Stomach (tissue), 19 donors: ENCODE measurements around the gene GIMAP1. TPM values are rescaled to one million over a fixed set of nuclear protein-coding genes. Genes with fewer than 3 reads are reported as not detected.
A peak's percentile ranks its signal among the peaks of the same experiment; 100 is the strongest.
"Not testable (repeated sequence)": the region's sequence is repeated elsewhere in the genome, so short reads cannot be mapped to it uniquely, and the experiment has no call there.

Experiments used
- DNase-seq, 2 donors: peaks; one replicate each; pipeline versions ENCODE4 v3.0.0 to v3.0.0-alpha.2; 2013 to 2019
- H3K27ac ChIP-seq, 5 donors: fragments of 200-600 bp in 4 of 5; sonication (generic) in 4 of 5; one replicate each; pipeline ENCODE4 v1.5.1; 2013 to 2019; ENCODE audit warnings: mild to moderate bottlenecking in 1 of 5, moderate library complexity in 1 of 5
- H3K27me3 ChIP-seq, 3 donors: fragments of 200-600 bp; sonication (generic); one replicate each; pipeline ENCODE4 v1.5.1; 2017 to 2019; ENCODE audit warnings: mixed run types in 1 of 3
- H3K36me3 ChIP-seq, 4 donors: fragments of 200-600 bp; sonication (generic); 1 replicate in 3 of 4; 2 replicates in 1 of 4; pipeline ENCODE4 v1.5.1; 2016 to 2019
- H3K4me1 ChIP-seq, 4 donors: fragments of 200-600 bp; sonication (generic); one replicate each; pipeline ENCODE4 v1.5.1; 2016 to 2019
- H3K4me3 ChIP-seq, 4 donors: fragments of 200-600 bp; sonication (generic) in 3 of 4; one replicate each; pipeline ENCODE4 v1.5.1; 2016 to 2019; ENCODE audit warnings: mild to moderate bottlenecking in 1 of 4
- H3K9me3 ChIP-seq, 4 donors: fragments of 200-600 bp; sonication (generic); one replicate each; pipeline ENCODE4 v1.5.1; 2016 to 2019
- EP300 ChIP-seq: sonication (generic); formaldehyde crosslinking; IDR thresholded peaks from one replicate; pipeline ENCODE4 v1.6.1; 2017; ENCODE audit warnings: antibody characterized with exemption
- POLR2A ChIP-seq, 4 donors: fragments of 450-650 bp; IDR thresholded peaks; one replicate each; pipeline ENCODE4 v1.6.1; 2016; ENCODE audit warnings: antibody characterized with exemption in 4 of 4, control low read depth in 2 of 4, mild to moderate bottlenecking in 1 of 4, moderate library complexity in 1 of 4
- POLR2AphosphoS5 ChIP-seq, 3 donors: sonication (generic); formaldehyde crosslinking; IDR thresholded peaks; one replicate each; pipeline ENCODE4 v1.6.1; 2016; ENCODE audit warnings: antibody characterized with exemption in 3 of 3
- WGBS, 5 donors: extraction: QIAGEN DNeasy Blood & Tissue Kit in 3 of 5; methylation state at CpG; one replicate each; pipeline versions ENCODE4 v1.1.5 to v1.1.7; 2013 to 2018; 5-methylcytosine and 5-hydroxymethylcytosine counted together
- intact Hi-C: fragments of 100-400 bp; cut with DNase I; formaldehyde crosslinking; loops from one replicate; pipeline ENCODE4 v1.15.1; 2023; ENCODE audit warnings: low total_unique reads
- long read RNA-seq, 10 donors: transcript quantifications; one replicate each; lab custom pipeline, GENCODE V29; 2026
- polyA plus RNA-seq, 3 donors: library from polyadenylated mRNA; stranded (reverse); fragments of 200-250 nt; gene quantifications; one replicate each; pipeline ENCODE4 v1.2.3, GENCODE V29; 2013
- total RNA-seq, 5 donors: library from RNA; depleted of rRNA; stranded (reverse); fragments of >200 nt; gene quantifications; one replicate each; pipeline versions ENCODE4 v1.1.0 to v1.2.3, GENCODE V29; 2014 to 2016
- TF ChIP-seq, protein P1 (sequence below), 7 experiments: fragments of 450-650 bp in 4 of 7; fragments of 200-600 bp in 3 of 7; sonication (generic) in 3 of 7; IDR thresholded peaks; one replicate each; pipeline ENCODE4 v1.5.1; 2016 to 2019; ENCODE audit warnings: antibody characterized with exemption in 7 of 7, control low read depth in 2 of 7, mild to moderate bottlenecking in 1 of 7
- donor health status: healthy with polysubstance abuse.
- donor health status: Bipolar disorder and iron deficiency.
- donor health status: healthy.

Gene GIMAP1
- total RNA-seq (1 to 10 TPM in 3 of 5 donors, under 1 TPM in 1, not detected in 1; 0.45 to 5.8 (median 4.7) TPM), polyA plus RNA-seq (1 to 10 TPM; 2.3 to 2.7 (median 2.4) TPM)
- long read RNA-seq, donor 1, full-length matches to known transcripts = 1 of 1 reads
- long read RNA-seq, donor 1, partial matches to known transcripts = 0 of 1 reads
- long read RNA-seq, donor 1, other reads (novel, unspliced or antisense) = 0 of 1 reads
- long read RNA-seq, donor 2, full-length matches to known transcripts = 1 of 1 reads
- long read RNA-seq, donor 2, partial matches to known transcripts = 0 of 1 reads
- long read RNA-seq, donor 2, other reads (novel, unspliced or antisense) = 0 of 1 reads
- long read RNA-seq, donor 3 = 0 reads
- long read RNA-seq, donor 4 = 0 reads
- long read RNA-seq, donor 5, full-length matches to known transcripts = 2 of 2 reads
- long read RNA-seq, donor 5, partial matches to known transcripts = 0 of 2 reads
- long read RNA-seq, donor 5, other reads (novel, unspliced or antisense) = 0 of 2 reads
- long read RNA-seq, donor 6, full-length matches to known transcripts = 3 of 3 reads
- long read RNA-seq, donor 6, partial matches to known transcripts = 0 of 3 reads
- long read RNA-seq, donor 6, other reads (novel, unspliced or antisense) = 0 of 3 reads
- long read RNA-seq, donor 7, full-length matches to known transcripts = 1 of 1 reads
- long read RNA-seq, donor 7, partial matches to known transcripts = 0 of 1 reads
- long read RNA-seq, donor 7, other reads (novel, unspliced or antisense) = 0 of 1 reads
- long read RNA-seq, donor 8 = 0 reads
- long read RNA-seq, donor 9 = 0 reads
- long read RNA-seq, donor 10, full-length matches to known transcripts = 2 of 2 reads
- long read RNA-seq, donor 10, partial matches to known transcripts = 0 of 2 reads
- long read RNA-seq, donor 10, other reads (novel, unspliced or antisense) = 0 of 2 reads

DNA sequence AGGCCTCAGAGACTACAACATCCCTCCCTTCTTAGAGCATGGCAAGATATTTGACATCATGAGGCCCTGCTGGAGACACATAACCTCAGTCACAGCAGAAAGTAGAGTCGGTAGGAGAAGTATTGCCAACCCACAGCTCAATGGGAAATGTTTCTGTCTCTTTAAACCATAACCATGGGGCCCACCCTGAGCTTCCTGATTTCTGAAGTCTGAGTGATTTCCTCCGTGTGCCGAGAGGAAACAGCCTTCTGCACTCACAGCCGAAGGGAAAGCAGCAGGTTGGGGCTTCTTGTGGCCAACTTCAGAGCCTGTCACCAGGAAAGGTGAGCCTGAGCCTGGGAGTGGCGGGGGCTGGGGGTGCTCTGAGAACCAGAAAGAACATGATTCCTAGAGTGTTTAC lies at the start of gene GIMAP1:
Gene GIMAP1 (plus strand): TSS at position 246 of the 400 bp plus-strand sequence. CDS start 2,435 bp downstream, outside the sequence.
- intact Hi-C loops = no loop called here
- peak in 1 of 2 donors; percentile 64 for DNase-seq
- Histone ChIP-seq H3K27me3 (no peaks in the 10 kb centered on the region), H3K4me1 (peaks cover 0 to 6% (median 2%) of the 10 kb centered on the region in 4 donors), H3K4me3 (peak within 1 kb of the TSS; percentile 28 to 46 (median 43)), H3K9me3 (peaks cover 0 to 28% (median 10%) of the 10 kb centered on the region in 4 donors), H3K36me3 (peaks cover 0 to 13% (median 10%) of the 10 kb centered on the region in 4 donors), H3K27ac (peak within 1 kb of the TSS; percentile 55 to 76 (median 67))
- WGBS, 5 donors = 27 to 60% (median 43%) methylated on average over 5 of the region's 5 CpGs
- TF ChIP-seq POLR2AphosphoS5 (IDR thresholded peaks at IDR 0.05) (peak in 2 of 3 donors; percentile 64 to 74), POLR2A (IDR thresholded peaks at IDR 0.05) (no peak)

- DNase-seq = peak in 1 of 2 donors; percentile 55
- no peaks in the 10 kb centered on the region for H3K36me3 ChIP-seq
- TF ChIP-seq POLR2AphosphoS5 (IDR thresholded peaks at IDR 0.05) (peak in 2 of 3 donors; percentile 6 to 8), POLR2A (IDR thresholded peaks at IDR 0.05) (no peak)
- intact Hi-C loops = no loop called here
- H3K4me1 ChIP-seq = peaks cover 0 to 6% (median 2%) of the 10 kb centered on the region in 4 donors
- H3K4me3 ChIP-seq = no peak overlapping the region
- H3K9me3 ChIP-seq = peaks cover 0 to 8% (median 2%) of the 10 kb centered on the region in 4 donors
- H3K27ac ChIP-seq = peak overlapping the region in 3 of 5 donors; percentile 2 to 69 (median 12)
- 37 to 56% (median 39%) methylated on average over 1 of the region's 1 CpG for WGBS, 5 donors
- H3K27me3 ChIP-seq = no peaks in the 10 kb centered on the region
Measured at GRCh38 chr7:150668472-150668911, 47.9 kb upstream of the GIMAP1 start.

DNA sequence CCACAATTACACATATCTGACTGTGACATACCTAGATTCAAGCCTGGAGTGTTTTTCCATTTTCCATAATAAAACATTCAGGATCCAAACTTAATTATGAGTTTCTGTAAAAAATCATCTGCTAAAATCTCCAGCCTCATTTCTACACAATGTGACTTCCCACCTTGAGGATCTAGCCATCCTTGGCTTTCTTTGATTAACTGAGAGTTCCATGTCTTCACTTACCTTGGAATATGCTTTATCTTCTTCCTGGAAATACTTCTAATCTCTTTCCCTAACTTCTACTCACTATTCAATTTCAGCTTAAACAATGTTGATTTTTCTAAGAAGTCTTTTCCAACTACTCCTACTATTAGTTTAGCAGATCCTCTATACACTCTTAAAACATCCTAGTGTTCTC lies 47.4 kb upstream of the GIMAP1 start:
- no peak for DNase-seq
- Histone ChIP-seq H3K27ac (no peak overlapping the region), H3K36me3 (no peaks in the 10 kb centered on the region), H3K9me3 (peaks cover 0 to 8% (median 2%) of the 10 kb centered on the region in 4 donors), H3K4me3 (no peak overlapping the region), H3K4me1 (peaks cover 0 to 6% (median 2%) of the 10 kb centered on the region in 4 donors), H3K27me3 (no peaks in the 10 kb centered on the region)
- intact Hi-C loops = no loop called here
- TF ChIP-seq POLR2AphosphoS5 (IDR thresholded peaks at IDR 0.05) = no peak
- TF ChIP-seq, protein P1, sequence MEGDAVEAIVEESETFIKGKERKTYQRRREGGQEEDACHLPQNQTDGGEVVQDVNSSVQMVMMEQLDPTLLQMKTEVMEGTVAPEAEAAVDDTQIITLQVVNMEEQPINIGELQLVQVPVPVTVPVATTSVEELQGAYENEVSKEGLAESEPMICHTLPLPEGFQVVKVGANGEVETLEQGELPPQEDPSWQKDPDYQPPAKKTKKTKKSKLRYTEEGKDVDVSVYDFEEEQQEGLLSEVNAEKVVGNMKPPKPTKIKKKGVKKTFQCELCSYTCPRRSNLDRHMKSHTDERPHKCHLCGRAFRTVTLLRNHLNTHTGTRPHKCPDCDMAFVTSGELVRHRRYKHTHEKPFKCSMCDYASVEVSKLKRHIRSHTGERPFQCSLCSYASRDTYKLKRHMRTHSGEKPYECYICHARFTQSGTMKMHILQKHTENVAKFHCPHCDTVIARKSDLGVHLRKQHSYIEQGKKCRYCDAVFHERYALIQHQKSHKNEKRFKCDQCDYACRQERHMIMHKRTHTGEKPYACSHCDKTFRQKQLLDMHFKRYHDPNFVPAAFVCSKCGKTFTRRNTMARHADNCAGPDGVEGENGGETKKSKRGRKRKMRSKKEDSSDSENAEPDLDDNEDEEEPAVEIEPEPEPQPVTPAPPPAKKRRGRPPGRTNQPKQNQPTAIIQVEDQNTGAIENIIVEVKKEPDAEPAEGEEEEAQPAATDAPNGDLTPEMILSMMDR (IDR thresholded peaks at IDR 0.05) = no peak
- TF ChIP-seq EP300 = no peak
- TF ChIP-seq POLR2A (IDR thresholded peaks at IDR 0.05) = no peak

DNA sequence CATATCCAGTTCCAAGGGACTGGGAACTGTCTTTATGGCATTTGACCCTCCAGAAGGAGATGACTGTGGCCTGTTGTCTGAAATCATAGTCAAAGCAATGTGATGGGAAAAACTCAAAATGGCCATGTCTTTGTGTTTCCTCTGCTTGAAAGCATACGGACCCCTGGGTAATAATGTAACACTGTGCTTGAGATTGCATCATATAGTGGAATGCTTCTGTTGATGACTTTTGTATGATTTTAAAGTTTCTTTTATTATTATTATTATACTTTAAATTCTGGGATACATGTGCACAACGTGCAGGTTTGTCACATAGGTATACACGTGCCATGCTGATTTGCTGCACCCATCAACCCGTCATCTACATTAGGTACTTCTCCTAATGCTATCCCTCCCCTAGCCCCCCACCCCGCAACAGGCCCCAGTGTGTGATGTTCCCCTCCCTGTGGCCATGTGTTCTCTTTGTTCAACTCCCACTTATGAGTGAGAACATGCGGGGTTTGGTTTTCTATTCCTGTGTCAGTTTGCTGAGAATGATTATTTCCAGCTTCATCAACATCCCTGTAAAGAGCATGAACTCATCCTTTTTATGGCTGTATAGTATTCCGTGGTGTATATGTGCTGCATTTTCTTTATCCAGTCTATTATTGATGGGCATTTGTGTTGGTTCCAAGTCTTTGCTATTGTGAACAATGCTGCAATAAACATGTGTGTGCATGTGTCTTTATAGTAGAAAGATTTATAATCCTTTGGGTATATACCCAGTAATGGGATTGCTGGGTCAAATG lies 44.4 kb upstream of the GIMAP1 start:
- DNase-seq, intact Hi-C loops, H3K27me3 ChIP-seq, H3K4me3 ChIP-seq, H3K27ac ChIP-seq, H3K9me3 ChIP-seq, H3K4me1 ChIP-seq, H3K36me3 ChIP-seq: not testable (repeated sequence)
- WGBS, 5 donors = 85 to 91% (median 90%) methylated on average over 7 of the region's 7 CpGs

- no peak for DNase-seq
- H3K4me3 ChIP-seq = no peak overlapping the region
- intact Hi-C loops = no loop called here
- 60 to 93% (median 75%) methylated on average over 2 of the region's 2 CpGs for WGBS, 5 donors
- H3K9me3 ChIP-seq = peaks cover 0 to 3% (median 0%) of the 10 kb centered on the region in 4 donors
- peak overlapping the region in 4 of 5 donors; percentile 33 to 69 (median 50) for H3K27ac ChIP-seq
- peaks cover 0 to 5% (median 0%) of the 10 kb centered on the region in 4 donors for H3K4me1 ChIP-seq
- H3K27me3 ChIP-seq = no peaks in the 10 kb centered on the region
- H3K36me3 ChIP-seq = no peaks in the 10 kb centered on the region
- TF ChIP-seq, protein P1 (IDR thresholded peaks at IDR 0.05) = no peak
- TF ChIP-seq POLR2AphosphoS5 (IDR thresholded peaks at IDR 0.05) (no peak), POLR2A (IDR thresholded peaks at IDR 0.05) (no peak), EP300 (no peak)
Measured at GRCh38 chr7:150675714-150676113, 40.7 kb upstream of the GIMAP1 start.

- peak overlapping the region in 2 of 5 donors; percentile 67 to 69 for H3K27ac ChIP-seq
- H3K4me1 ChIP-seq, intact Hi-C loops, H3K9me3 ChIP-seq, H3K27me3 ChIP-seq, H3K4me3 ChIP-seq, H3K36me3 ChIP-seq, DNase-seq: not testable (repeated sequence)
Measured at GRCh38 chr7:150676276-150676675, 40.1 kb upstream of the GIMAP1 start.

GRCh38 chr7:150676854-150677253 lies 39.6 kb upstream of the GIMAP1 start:
- H3K9me3 ChIP-seq, H3K4me1 ChIP-seq, H3K4me3 ChIP-seq, DNase-seq, intact Hi-C loops, H3K36me3 ChIP-seq, H3K27me3 ChIP-seq: not testable (repeated sequence)
- 41 to 58% (median 49%) methylated on average over 3 of the region's 3 CpGs for WGBS, 5 donors
- peak overlapping the region in 2 of 5 donors; percentile 53 to 69 for H3K27ac ChIP-seq

GRCh38 chr7:150678601-150679000 lies 37.8 kb upstream of the GIMAP1 start:
- intact Hi-C loops, DNase-seq, H3K4me3 ChIP-seq, H3K36me3 ChIP-seq, H3K4me1 ChIP-seq, H3K27me3 ChIP-seq, H3K9me3 ChIP-seq: not testable (repeated sequence)
- peak overlapping the region in 2 of 5 donors; percentile 12 to 20 for H3K27ac ChIP-seq
- 74 to 82% (median 77%) methylated on average over 11 of the region's 11 CpGs for WGBS, 5 donors
